ENCODE data around the gene FLNB.
"Not testable (repeated sequence)": the region's sequence is repeated elsewhere in the genome, so short reads cannot be mapped to it uniquely, and the experiment has no call there.

FLNB gene

GRCh38 chr3:58049143-58049785, 41.0 kb downstream of the FLNB start:
- H3K4me3 ChIP-seq (ENCODE audit: control insufficient read depth, low read depth, low read length) = no peak overlapping the region
- peak; percentile 86 for DNase-seq (ENCODE audit: low read depth)

GRCh38 chr3:58051196-58051595, 43.0 kb downstream of the FLNB start:
- no peak for TF ChIP-seq CTCF (conservative IDR thresholded peaks at IDR 0.05; ENCODE audit: control insufficient read depth, insufficient read depth, low read depth, low read length)
- DNase-seq (ENCODE audit: low read depth) = peak; percentile 90
- H3K4me3 ChIP-seq (ENCODE audit: control insufficient read depth, low read depth, low read length) = no peak overlapping the region

More at GRCh38 chr3:58049143-58049785, 41.0 kb downstream of the FLNB start:
- TF ChIP-seq CTCF (conservative IDR thresholded peaks at IDR 0.05; ENCODE audit: control insufficient read depth, insufficient read depth, low read depth, low read length) = no peak

- not testable (repeated sequence) for H3K4me3 ChIP-seq (ENCODE audit: control insufficient read depth, low read depth, low read length); DNase-seq (ENCODE audit: low read depth)
Measured at GRCh38 chr3:58051658-58052261, 43.5 kb downstream of the FLNB start.

GRCh38 chr3:58052373-58053273, 44.4 kb downstream of the FLNB start:
- no peak for TF ChIP-seq CTCF (conservative IDR thresholded peaks at IDR 0.05; ENCODE audit: control insufficient read depth, insufficient read depth, low read depth, low read length)
- no peak overlapping the region for H3K4me3 ChIP-seq (ENCODE audit: control insufficient read depth, low read depth, low read length)
- peak; percentile 97 for DNase-seq (ENCODE audit: low read depth)

GRCh38 chr3:58054652-58055051, 46.4 kb downstream of the FLNB start:
- no peak for DNase-seq (ENCODE audit: low read depth)
- H3K4me3 ChIP-seq (ENCODE audit: control insufficient read depth, low read depth, low read length) = no peak overlapping the region
- no peak for TF ChIP-seq CTCF (conservative IDR thresholded peaks at IDR 0.05; ENCODE audit: control insufficient read depth, insufficient read depth, low read depth, low read length)

GRCh38 chr3:58055314-58055713, 47.1 kb downstream of the FLNB start:
- TF ChIP-seq CTCF (conservative IDR thresholded peaks at IDR 0.05; ENCODE audit: control insufficient read depth, insufficient read depth, low read depth, low read length) = no peak
- no peak overlapping the region for H3K4me3 ChIP-seq (ENCODE audit: control insufficient read depth, low read depth, low read length)
- DNase-seq (ENCODE audit: low read depth) = no peak

- not testable (repeated sequence) for H3K4me3 ChIP-seq (ENCODE audit: control insufficient read depth, low read depth, low read length); DNase-seq (ENCODE audit: low read depth)
Measured at GRCh38 chr3:58055891-58056290, 47.7 kb downstream of the FLNB start.
